Measurements from ENCODE around the gene TRIM54.

The TRIM54 gene

GRCh38 chr2:27281855-27282559 lies at the start of gene TRIM54:
TSS of gene TRIM54 (plus strand) at chr2:27282429. CDS start at chr2:27282732, 303 bp downstream.
- no peak for DNase-seq (ENCODE audit: low read depth, low spot score)

- DNase-seq (ENCODE audit: low read depth, low spot score): no peak
Measured at GRCh38 chr2:27233341-27233740, 48.9 kb upstream of the TRIM54 start.

- DNase-seq (ENCODE audit: low read depth, low spot score): no peak
Measured at GRCh38 chr2:27236136-27236535, 46.1 kb upstream of the TRIM54 start.

- no peak for DNase-seq (ENCODE audit: low read depth, low spot score)
Measured at GRCh38 chr2:27236626-27237025, 45.6 kb upstream of the TRIM54 start.

GRCh38 chr2:27237341-27237945 lies 44.8 kb upstream of the TRIM54 start:
- DNase-seq (ENCODE audit: low read depth, low spot score): no peak

GRCh38 chr2:27238976-27239375 lies 43.3 kb upstream of the TRIM54 start:
- DNase-seq (ENCODE audit: low read depth, low spot score): no peak

- no peak for DNase-seq (ENCODE audit: low read depth, low spot score)
Measured at GRCh38 chr2:27240406-27240805, 41.8 kb upstream of the TRIM54 start.

GRCh38 chr2:27241761-27242613 lies 40.2 kb upstream of the TRIM54 start:
- DNase-seq (ENCODE audit: low read depth, low spot score): no peak

- DNase-seq (ENCODE audit: low read depth, low spot score): no peak
Measured at GRCh38 chr2:27242614-27242951, 39.6 kb upstream of the TRIM54 start.

GRCh38 chr2:27243391-27244130 lies 38.7 kb upstream of the TRIM54 start:
- DNase-seq (ENCODE audit: low read depth, low spot score): no peak

- no peak for DNase-seq (ENCODE audit: low read depth, low spot score)
Measured at GRCh38 chr2:27245116-27245515, 37.1 kb upstream of the TRIM54 start.

GRCh38 chr2:27245626-27246025 lies 36.6 kb upstream of the TRIM54 start:
- no peak for DNase-seq (ENCODE audit: low read depth, low spot score)

GRCh38 chr2:27247893-27248292 lies 34.3 kb upstream of the TRIM54 start:
- no peak for DNase-seq (ENCODE audit: low read depth, low spot score)

- DNase-seq (ENCODE audit: low read depth, low spot score): peak; percentile 42
Measured at GRCh38 chr2:27249159-27249890, 32.9 kb upstream of the TRIM54 start.

GRCh38 chr2:27249891-27250651 lies 32.2 kb upstream of the TRIM54 start:
- peak; percentile 73 for DNase-seq (ENCODE audit: low read depth, low spot score)

GRCh38 chr2:27250652-27251379 lies 31.4 kb upstream of the TRIM54 start:
- no peak for DNase-seq (ENCODE audit: low read depth, low spot score)

- DNase-seq (ENCODE audit: low read depth, low spot score): no peak
Measured at GRCh38 chr2:27251766-27252165, 30.5 kb upstream of the TRIM54 start.

- DNase-seq (ENCODE audit: low read depth, low spot score): no peak
Measured at GRCh38 chr2:27255187-27255586, 27.0 kb upstream of the TRIM54 start.

- no peak for DNase-seq (ENCODE audit: low read depth, low spot score)
Measured at GRCh38 chr2:27255660-27256059, 26.6 kb upstream of the TRIM54 start.

Data from astrocyte of the hippocampus (primary cell).